GM18508 (cell line): ENCODE measurements around the gene CCDC71.

ENCODE experiments used
- ATAC-seq: cut with Tn5 transposase; IDR thresholded peaks from one replicate; pipeline ENCODE4 v1.9.1; 2021; ENCODE audit warnings: moderate number of reproducible peaks; ENCODE audit not compliant: insufficient read depth, unreplicated experiment

The CCDC71 gene

GRCh38 chr3:49165771-49166751 is at the start of gene CCDC71:
TSS of gene CCDC71 (minus strand) at chr3:49166331. CDS start at chr3:49164208, 2,123 bp downstream.
- no peak for ATAC-seq

GRCh38 chr3:49213998-49214397 is 47.9 kb upstream of the CCDC71 start:
- ATAC-seq = no peak

GRCh38 chr3:49213541-49213943 is 47.4 kb upstream of the CCDC71 start:
- ATAC-seq = no peak

DNA sequence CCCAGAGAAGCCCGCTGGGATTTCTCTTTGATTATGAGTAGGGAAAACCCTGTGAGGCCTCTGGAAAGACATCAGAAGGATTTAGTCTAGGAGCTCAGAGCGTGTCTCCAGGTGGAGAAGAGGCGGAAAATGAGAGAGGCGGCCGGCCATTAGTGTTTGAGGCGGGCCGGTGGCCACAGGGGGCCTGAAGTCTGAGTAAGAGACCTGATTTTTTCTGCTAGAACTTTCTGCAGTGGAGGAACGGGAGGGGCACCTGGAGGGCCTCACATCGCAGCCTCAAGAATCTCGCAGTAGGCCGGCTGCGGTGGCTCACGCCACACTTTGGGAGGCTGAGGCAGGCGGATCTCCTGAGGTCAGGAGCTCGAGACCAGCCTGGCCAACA is 33.8 kb upstream of the CCDC71 start:
- ATAC-seq = no peak

DNA sequence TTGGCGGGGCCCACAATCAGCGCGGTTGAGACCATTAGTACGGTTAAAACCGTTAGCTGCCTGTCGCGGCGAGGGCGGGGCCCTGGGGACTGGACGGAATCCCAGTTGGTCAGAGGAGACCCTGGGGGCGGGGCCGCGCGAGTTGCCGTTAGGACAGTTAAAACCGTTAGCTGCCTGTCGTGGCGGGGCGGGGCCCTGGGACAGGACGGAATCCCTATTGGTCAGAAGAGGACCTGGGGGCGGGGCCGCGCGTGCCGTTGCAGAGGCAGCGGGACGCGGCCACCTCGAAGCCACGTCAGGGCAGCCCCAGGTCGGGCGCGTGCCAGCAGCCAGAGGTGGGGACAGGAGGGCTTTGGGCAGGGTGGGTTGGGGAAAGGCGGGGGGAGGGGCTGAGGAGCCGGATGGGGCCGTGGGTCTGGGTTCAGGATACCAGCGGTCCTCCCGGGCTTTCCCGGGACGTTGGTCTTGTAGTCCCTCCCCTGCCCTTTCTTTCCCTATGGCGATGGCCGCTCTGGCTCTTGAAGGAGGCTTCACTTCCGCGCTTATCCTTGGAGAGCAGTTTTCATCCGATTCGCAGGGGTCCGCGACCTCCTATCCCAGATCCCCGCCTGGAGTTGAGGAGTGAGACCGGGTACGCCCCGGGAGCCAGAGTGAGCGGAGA is 33.2 kb upstream of the CCDC71 start:
- no peak for ATAC-seq

- ATAC-seq = no peak
Observed at GRCh38 chr3:49198611-49199230, 32.6 kb upstream of the CCDC71 start.

- ATAC-seq = no peak
Observed at GRCh38 chr3:49198161-49198560, 32.0 kb upstream of the CCDC71 start.

DNA sequence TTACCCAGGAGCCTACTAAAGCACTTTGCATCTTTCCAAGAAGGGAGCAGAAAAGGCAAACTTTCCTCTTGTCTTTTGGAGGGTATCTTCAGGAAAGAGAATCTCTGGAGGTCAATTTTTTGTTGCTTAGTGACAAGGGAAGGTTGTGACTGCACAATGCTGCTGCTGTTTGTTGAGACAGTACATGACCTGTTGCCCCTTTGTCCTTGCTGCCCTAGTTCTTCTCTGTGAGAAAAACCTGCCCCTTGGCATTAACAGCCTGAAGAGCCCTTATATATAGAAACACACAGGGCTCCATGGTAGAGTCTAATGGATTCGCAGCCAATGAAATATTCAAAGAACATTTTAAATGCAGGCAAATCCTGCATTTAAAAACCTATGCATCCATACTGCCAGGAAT is 25.6 kb upstream of the CCDC71 start:
- ATAC-seq = no peak

- no peak for ATAC-seq
Observed at GRCh38 chr3:49183873-49184272, 17.7 kb upstream of the CCDC71 start.

DNA sequence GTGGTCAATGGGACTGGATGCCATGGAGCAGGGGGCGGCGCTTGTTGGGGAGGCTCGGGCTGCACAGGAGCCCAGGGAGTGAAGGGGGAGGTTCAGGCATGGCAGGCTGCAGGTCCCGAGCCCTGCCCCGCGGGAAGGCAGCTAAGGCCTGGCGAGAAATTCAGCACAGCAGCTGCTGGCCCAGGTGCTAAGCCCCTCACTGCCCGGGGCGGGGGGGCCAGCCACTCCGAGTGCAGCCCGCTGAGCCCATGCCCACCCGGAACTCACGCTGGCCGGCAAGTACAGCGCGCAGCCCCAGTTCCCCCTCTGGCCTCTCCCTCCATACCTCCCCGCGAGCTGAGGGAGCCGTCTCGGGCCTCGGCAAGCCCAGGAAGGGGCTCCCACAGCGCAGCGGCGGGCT is 16.6 kb upstream of the CCDC71 start:
- ATAC-seq = no peak

DNA sequence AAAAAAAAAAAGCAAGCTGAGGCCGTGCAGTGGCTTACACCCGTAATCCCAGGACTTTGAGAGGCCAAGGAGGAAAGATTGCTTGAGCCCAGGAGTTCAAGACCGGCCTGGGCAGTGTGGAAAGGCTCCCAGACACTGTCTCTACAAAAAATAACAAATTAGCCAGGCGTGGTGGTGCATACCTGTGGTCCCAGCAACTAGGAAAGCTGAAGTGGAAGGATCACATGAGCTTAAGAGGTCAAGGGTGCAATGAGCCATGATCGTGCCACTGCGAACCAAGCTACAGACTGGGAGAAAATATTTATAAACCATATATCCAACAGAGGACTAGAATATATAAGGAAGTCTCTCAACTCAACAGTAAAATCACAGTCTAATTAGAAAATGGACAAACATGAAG is 15.2 kb upstream of the CCDC71 start:
- no peak for ATAC-seq

GRCh38 chr3:49180116-49180515 is 14.0 kb upstream of the CCDC71 start:
- ATAC-seq = no peak

DNA sequence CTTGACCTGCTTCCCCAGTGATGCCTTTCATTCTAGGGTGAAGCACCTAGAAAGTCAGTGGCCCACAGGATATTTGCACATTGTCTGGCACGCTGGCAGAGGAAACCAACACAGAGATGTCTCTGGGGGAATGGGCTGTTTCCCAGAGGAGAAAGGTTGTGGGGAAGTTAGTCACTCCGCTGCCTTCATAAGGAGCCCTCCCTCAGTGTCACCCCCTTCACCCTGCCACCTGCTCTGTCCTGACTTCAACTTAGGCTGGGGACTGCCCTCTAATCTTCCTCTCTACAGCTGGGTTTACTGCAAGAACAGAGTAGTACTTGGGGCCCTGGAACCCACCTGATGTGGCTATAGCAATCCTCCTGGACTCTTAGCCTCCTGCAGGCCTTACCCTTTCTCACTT is 10.9 kb upstream of the CCDC71 start:
- no peak for ATAC-seq

GRCh38 chr3:49175530-49175929 is 9.4 kb upstream of the CCDC71 start:
- no peak for ATAC-seq

GRCh38 chr3:49174397-49174985 is 8.4 kb upstream of the CCDC71 start:
- no peak for ATAC-seq

DNA sequence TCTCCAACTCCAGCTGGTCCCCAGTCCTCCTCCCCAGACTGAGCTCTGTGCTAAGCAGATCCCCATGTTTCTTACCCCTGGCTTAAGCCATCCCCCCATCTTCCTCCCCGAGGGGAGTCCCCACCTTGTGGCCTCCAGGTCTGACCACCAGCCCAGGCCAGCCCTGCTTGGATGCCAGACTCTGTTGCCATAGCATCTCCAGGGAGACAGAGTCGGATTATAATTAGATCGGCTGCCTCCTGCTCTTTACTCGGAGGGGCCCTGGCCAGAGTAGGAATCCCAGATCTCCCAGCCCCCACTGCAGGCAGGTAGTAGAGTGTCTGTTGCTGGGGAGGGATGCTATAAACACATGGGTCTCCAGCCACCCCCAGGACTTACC is 7.7 kb upstream of the CCDC71 start:
- no peak for ATAC-seq

GRCh38 chr3:49173116-49173791 is 7.1 kb upstream of the CCDC71 start:
- no peak for ATAC-seq

- no peak for ATAC-seq
Observed at GRCh38 chr3:49172551-49173041, 6.5 kb upstream of the CCDC71 start.

GRCh38 chr3:49171775-49172500 is 5.8 kb upstream of the CCDC71 start:
- no peak for ATAC-seq
